Keratinocyte (primary cell): ENCODE results near the gene ITCH. TPM values are rescaled to one million over a fixed set of nuclear protein-coding genes. Genes with fewer than 3 reads are reported as not detected.

Source experiments
- DNase-seq: peaks from one replicate; pipeline ENCODE4 v3.0.0-alpha.2; 2011; ENCODE audit warnings: low read depth, missing footprints, low spot score
- FAIRE-seq: peaks from 2 replicates; lab custom pipeline; 2011; peaks lifted over from hg19 to GRCh38; lab: Jason Lieb, UNC
- H2AFZ ChIP-seq: 2 replicates; pipeline ENCODE4 v1.6.0; 2012; ENCODE audit warnings: low read length, control low read depth, inconsistent platforms; ENCODE audit not compliant: control insufficient read depth
- H3K27ac ChIP-seq: 2 replicates; pipeline ENCODE4 v1.5.1; 2011; ENCODE audit warnings: low read length; ENCODE audit not compliant: control insufficient read depth, insufficient read depth
- H3K27me3 ChIP-seq: 3 replicates; pipeline ENCODE4 v1.6.0; 2011; ENCODE audit warnings: low read length; ENCODE audit not compliant: control insufficient read depth, insufficient read depth; ENCODE audit errors: extremely low read depth
- H3K36me3 ChIP-seq, 2 experiments: 2 replicates in 1 of 2; 3 replicates in 1 of 2; pipeline ENCODE4 v1.5.1; 2011; ENCODE audit warnings: low read length in 2 of 2, mild to moderate bottlenecking in 1 of 2; ENCODE audit not compliant: control insufficient read depth in 2 of 2, insufficient read depth in 2 of 2; ENCODE audit errors: extremely low read depth in 1 of 2
- H3K4me1 ChIP-seq: 3 replicates; pipeline ENCODE4 v1.5.1; 2011; ENCODE audit warnings: low read length; ENCODE audit not compliant: control insufficient read depth, insufficient read depth; ENCODE audit errors: extremely low read depth
- H3K4me2 ChIP-seq: 3 replicates; pipeline ENCODE4 v1.6.0; 2011; ENCODE audit warnings: low read depth, low read length; ENCODE audit not compliant: control insufficient read depth, insufficient read depth; ENCODE audit errors: extremely low read depth
- H3K4me3 ChIP-seq, 3 experiments: fragments of 200-600 bp in 1 of 3; sonication (generic) in 1 of 3; 2 replicates in 2 of 3; 3 replicates in 1 of 3; pipeline ENCODE4 v1.5.1; 2011 to 2016; ENCODE audit warnings: low read length in 3 of 3, mild to moderate bottlenecking in 3 of 3, control low read depth in 2 of 3, inconsistent platforms in 1 of 3, low read depth in 1 of 3, mixed read lengths in 1 of 3, mixed run types in 1 of 3, moderate library complexity in 1 of 3; ENCODE audit not compliant: control insufficient read depth in 2 of 3, insufficient read depth in 2 of 3; ENCODE audit errors: extremely low read depth in 1 of 3
- H3K79me2 ChIP-seq: 2 replicates; pipeline ENCODE4 v1.6.0; 2012; ENCODE audit warnings: low read length; ENCODE audit not compliant: control insufficient read depth, insufficient read depth
- H3K9ac ChIP-seq: 3 replicates; pipeline ENCODE4 v1.6.0; 2011; ENCODE audit warnings: low read length; ENCODE audit not compliant: control insufficient read depth, insufficient read depth; ENCODE audit errors: extremely low read depth
- H3K9me1 ChIP-seq: 3 replicates; pipeline ENCODE4 v1.6.0; 2011; ENCODE audit warnings: low read length; ENCODE audit not compliant: control insufficient read depth, insufficient read depth; ENCODE audit errors: extremely low read depth
- H3K9me3 ChIP-seq: 2 replicates; pipeline ENCODE4 v1.5.1; 2012; ENCODE audit warnings: low read depth, low read length; ENCODE audit not compliant: control insufficient read depth
- H4K20me1 ChIP-seq: 3 replicates; pipeline ENCODE4 v1.6.0; 2011; ENCODE audit warnings: low read length; ENCODE audit not compliant: control insufficient read depth, insufficient read depth; ENCODE audit errors: extremely low read depth
- EZH2 ChIP-seq: IDR thresholded peaks from one replicate; pipeline ENCODE4 v1.6.1; 2012; ENCODE audit warnings: inconsistent platforms, mild to moderate bottlenecking, low read length, moderate library complexity
- dilution Hi-C: fragments of 300-500 bp; cut with MboI; formaldehyde crosslinking; loops from one replicate; pipeline ENCODE4 v1.7.0; 2020; ENCODE audit warnings: low sequenced_read_pairs; ENCODE audit not compliant: extremely low pct_ligation_motif_present
- polyA plus RNA-seq, 5 experiments: library from polyadenylated mRNA; depleted of rRNA in 3 of 5; stranded (reverse) in 3 of 5; stranded (forward) in 1 of 5; unstranded in 1 of 5; fragments of >200 nt; gene quantifications; 1 replicate in 1 of 5; 2 replicates in 3 of 5; 3 replicates in 1 of 5; pipeline versions ENCODE4 v1.2.1 to v1.2.3, GENCODE V29; 2011 to 2012; ENCODE audit warnings: missing spikeins in 2 of 5, low read depth in 1 of 5, low replicate concordance in 1 of 5
- TF ChIP-seq, protein P1 (sequence below), 3 experiments: IDR thresholded peaks in 1 of 3; conservative IDR thresholded peaks in 1 of 3; optimal IDR thresholded peaks in 1 of 3; 2 replicates in 2 of 3; 3 replicates in 1 of 3; pipeline versions ENCODE3 to v1.5.1; 2011; ENCODE audit warnings: low read length in 3 of 3, mild to moderate bottlenecking in 3 of 3, moderate library complexity in 2 of 3, control low read depth in 1 of 3, inconsistent platforms in 1 of 3; ENCODE audit not compliant: insufficient read depth in 2 of 3; ENCODE audit errors: extremely low read depth in 1 of 3

Gene ITCH
- polyA plus RNA-seq, 1 donor (not counting 4 experiments of a cell fraction or from before 2014, with no cell fraction given) = 42.5 TPM

DNA sequence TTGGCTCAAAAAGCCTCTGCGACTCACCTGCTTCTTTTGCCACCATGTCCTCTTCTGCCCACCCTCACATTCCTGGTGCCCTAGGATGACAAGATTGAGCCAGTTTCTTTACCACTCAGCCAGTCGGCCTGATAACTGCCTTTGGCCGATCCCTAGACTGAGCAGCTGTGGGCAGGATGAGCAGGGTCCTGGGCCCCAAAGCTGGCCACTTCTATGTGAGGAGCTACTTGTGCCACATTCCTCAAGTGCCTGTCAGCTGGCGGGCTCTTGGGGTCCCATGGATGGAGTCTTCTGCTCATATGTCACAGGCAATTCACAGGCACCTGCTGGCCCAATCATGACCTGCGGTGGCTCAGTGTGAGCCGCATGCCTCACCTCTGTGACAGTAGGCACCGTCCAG is 169.7 kb downstream of the ITCH start:
- Histone ChIP-seq H3K9me3 (no peaks in the 10 kb centered on the region), H4K20me1 (peaks cover 15% of the 10 kb centered on the region), H3K79me2 (peaks cover 13% of the 10 kb centered on the region), H3K4me2 (no peak overlapping the region), H3K4me3 (no peak overlapping the region), H3K9me1 (no peaks in the 10 kb centered on the region), H2AFZ (no peak overlapping the region), H3K27me3 (no peaks in the 10 kb centered on the region), H3K36me3 (peaks cover 57 to 84% of the 10 kb centered on the region in 2 experiments), H3K9ac (no peak overlapping the region), H3K4me1 (no peaks in the 10 kb centered on the region), H3K27ac (no peak overlapping the region)
- DNase-seq (no peak), FAIRE-seq (no peak)
- no peak for TF ChIP-seq EZH2
- TF ChIP-seq, protein P1, sequence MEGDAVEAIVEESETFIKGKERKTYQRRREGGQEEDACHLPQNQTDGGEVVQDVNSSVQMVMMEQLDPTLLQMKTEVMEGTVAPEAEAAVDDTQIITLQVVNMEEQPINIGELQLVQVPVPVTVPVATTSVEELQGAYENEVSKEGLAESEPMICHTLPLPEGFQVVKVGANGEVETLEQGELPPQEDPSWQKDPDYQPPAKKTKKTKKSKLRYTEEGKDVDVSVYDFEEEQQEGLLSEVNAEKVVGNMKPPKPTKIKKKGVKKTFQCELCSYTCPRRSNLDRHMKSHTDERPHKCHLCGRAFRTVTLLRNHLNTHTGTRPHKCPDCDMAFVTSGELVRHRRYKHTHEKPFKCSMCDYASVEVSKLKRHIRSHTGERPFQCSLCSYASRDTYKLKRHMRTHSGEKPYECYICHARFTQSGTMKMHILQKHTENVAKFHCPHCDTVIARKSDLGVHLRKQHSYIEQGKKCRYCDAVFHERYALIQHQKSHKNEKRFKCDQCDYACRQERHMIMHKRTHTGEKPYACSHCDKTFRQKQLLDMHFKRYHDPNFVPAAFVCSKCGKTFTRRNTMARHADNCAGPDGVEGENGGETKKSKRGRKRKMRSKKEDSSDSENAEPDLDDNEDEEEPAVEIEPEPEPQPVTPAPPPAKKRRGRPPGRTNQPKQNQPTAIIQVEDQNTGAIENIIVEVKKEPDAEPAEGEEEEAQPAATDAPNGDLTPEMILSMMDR (optimal IDR thresholded peaks at IDR 0.05 in 1 of 3, IDR thresholded peaks at IDR 0.05 in 1 of 3, conservative IDR thresholded peaks at IDR 0.05 in 1 of 3; ENCODE audit: extremely low read depth in 1 of 3, insufficient read depth in 2 of 3, low read length in 3 of 3) = no peak
- dilution Hi-C loops = no loop called here

DNA sequence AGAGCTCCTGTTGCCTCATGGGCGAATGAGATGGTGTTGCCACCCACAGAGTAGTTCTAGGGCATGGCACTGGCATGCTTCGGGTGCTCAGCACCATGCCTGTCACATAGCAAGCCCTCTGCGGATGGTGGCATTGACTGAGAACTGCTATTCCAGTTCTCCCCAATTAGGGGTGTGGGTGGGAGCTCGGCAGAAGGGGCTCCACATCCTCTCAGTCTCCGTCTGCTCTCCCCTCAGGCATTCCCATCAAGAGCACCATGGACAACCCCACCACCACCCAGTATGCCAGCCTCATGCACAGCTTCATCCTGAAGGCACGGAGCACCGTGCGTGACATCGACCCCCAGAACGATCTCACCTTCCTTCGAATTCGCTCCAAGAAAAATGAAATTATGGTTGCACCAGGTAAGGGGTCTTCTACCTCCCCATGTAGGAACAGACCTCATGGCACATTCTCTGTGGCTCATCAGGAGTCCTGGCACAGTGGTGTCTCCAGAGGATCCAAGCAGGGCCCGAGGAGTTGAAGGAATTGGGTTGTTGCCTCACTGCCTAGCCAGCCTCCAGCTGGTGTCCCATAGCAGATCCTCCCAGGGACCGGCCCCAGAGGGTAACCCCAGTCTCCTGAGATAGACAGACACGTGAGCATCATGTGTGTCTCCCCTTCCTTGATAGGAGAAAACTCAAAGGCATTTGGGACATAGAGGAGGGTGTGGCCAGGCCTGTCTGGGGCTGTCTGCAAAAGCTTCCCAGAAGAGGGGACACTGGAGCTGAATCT is 171.5 kb downstream of the ITCH start:
- no peaks in the 10 kb centered on the region for H3K9me3 ChIP-seq
- H3K9me1 ChIP-seq = peaks cover 3% of the 10 kb centered on the region
- H3K79me2 ChIP-seq = peaks cover 12% of the 10 kb centered on the region
- H2AFZ ChIP-seq = no peak overlapping the region
- H3K36me3 ChIP-seq = peaks cover 60 to 74% of the 10 kb centered on the region in 2 experiments
- FAIRE-seq (no peak), DNase-seq (no peak)
- no peak overlapping the region for H3K4me3 ChIP-seq
- H3K27ac ChIP-seq = no peak overlapping the region
- H3K4me2 ChIP-seq = no peak overlapping the region
- H3K9ac ChIP-seq = no peak overlapping the region
- TF ChIP-seq, protein P1 (optimal IDR thresholded peaks at IDR 0.05 in 1 of 3, IDR thresholded peaks at IDR 0.05 in 1 of 3, conservative IDR thresholded peaks at IDR 0.05 in 1 of 3; ENCODE audit: extremely low read depth in 1 of 3, insufficient read depth in 2 of 3, low read length in 3 of 3) = no peak
- no peak for TF ChIP-seq EZH2
- H3K4me1 ChIP-seq = no peaks in the 10 kb centered on the region
- no peaks in the 10 kb centered on the region for H3K27me3 ChIP-seq
- peaks cover 19% of the 10 kb centered on the region for H4K20me1 ChIP-seq
- dilution Hi-C loops = no loop called here
